Stimulated activated naive CD8-positive, alpha-beta T cell treated with anti-CD3 and anti-CD28 coated beads, Interleukin-15, Interleukin-2, amounts not matched to agents 100 ng/mL and 50 ng/mL, for 24 hours (primary cell): Measurements from ENCODE around the gene PRKAR1B.

Experiments
- H3K27ac Mint-ChIP-seq: one replicate; pipeline ENCODE4 v1.8.0; 2021; ENCODE audit warnings: mild to moderate bottlenecking, mixed read lengths
- H3K27me3 Mint-ChIP-seq: one replicate; pipeline ENCODE4 v1.8.0; 2021; ENCODE audit warnings: mixed read lengths
- H3K36me3 Mint-ChIP-seq: one replicate; pipeline ENCODE4 v1.8.0; 2021; ENCODE audit warnings: low read depth, mixed read lengths
- H3K4me1 Mint-ChIP-seq: one replicate; pipeline ENCODE4 v1.8.0; 2021; ENCODE audit warnings: low read depth, mixed read lengths
- H3K4me3 Mint-ChIP-seq: one replicate; pipeline ENCODE4 v1.8.0; 2021; ENCODE audit warnings: mild to moderate bottlenecking, mixed read lengths
- H3K9me3 Mint-ChIP-seq: one replicate; pipeline ENCODE4 v1.8.0; 2021; ENCODE audit warnings: mixed read lengths

PRKAR1B gene

DNA sequence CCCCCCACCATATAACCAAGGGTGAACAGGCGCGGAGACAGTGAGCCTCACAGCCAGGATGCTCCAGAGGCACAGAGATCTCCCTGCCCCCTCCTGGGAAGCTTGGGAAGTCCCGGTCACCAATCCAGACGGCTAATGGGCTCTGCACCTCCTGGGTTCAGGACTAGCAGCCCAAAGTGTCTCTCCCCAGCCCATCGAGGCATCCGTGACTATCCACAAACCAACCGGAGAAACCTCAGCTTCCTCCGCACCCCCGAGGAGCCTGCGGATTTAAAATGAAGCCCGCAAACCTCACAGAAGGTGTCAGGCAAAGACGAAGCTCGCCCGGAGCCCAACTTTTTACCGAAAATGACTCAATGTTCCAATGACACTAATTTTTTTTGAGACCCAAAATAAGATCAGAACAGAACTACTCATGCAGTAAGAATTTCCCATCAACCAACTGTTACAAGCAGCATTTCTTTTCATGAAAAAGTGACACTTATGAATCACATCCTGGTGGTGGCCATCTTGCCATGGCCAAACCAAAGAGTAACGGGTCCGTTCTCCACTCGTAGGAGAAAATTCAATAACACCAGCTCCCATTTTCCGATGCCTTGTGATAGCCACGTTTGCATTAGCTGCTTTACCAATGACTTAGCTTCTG, 213.4 kb downstream of the PRKAR1B start:
- Mint-ChIP-seq H3K4me1 (peaks cover 29% of the 10 kb centered on the region), H3K27me3 (peaks cover 17% of the 10 kb centered on the region), H3K4me3 (peak overlapping the region; percentile 49), H3K27ac (peak overlapping the region; percentile 26), H3K9me3 (no peaks in the 10 kb centered on the region), H3K36me3 (peaks cover 10% of the 10 kb centered on the region)

DNA sequence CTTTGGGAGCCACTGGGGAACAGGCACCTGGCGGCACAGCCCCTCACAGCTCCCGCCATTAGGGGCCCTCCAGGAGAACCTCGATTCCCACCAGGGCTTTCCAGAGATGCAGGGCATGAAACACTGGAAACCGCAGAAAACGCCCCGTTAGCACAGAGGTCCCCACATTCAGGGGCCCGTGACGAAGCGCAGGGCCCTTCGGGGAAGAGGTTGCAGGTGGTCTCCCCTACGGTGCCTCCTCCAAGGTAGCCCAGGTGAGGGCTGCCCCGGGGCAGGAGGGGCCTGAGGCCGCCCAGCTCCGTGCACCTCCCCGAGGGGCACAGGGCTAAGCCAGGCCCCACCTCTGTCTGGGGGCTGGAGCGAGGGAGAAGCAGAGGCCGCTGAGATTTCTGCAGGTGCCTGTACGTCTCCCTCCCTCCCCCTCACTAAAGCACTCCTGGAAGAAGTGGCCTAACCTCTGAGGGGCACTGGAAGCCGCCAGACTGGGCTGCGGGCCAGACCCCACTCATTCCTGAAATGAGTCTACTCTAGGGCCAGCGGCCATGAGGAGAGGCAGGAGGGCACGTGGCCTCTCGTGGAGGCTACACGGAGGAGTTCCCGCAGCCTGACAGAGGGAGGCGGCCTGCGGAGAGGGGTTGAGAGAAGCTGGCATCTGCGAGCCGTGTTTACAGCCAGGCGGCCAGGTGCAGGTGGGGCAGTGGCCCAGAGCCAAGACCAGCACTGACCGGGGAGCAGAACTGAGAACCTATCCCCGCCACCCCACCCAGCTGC, 214.4 kb downstream of the PRKAR1B start:
- peaks cover 26% of the 10 kb centered on the region for H3K4me1 Mint-ChIP-seq
- H3K4me3 Mint-ChIP-seq = no peak overlapping the region
- no peak overlapping the region for H3K27ac Mint-ChIP-seq
- peaks cover 10% of the 10 kb centered on the region for H3K36me3 Mint-ChIP-seq
- peaks cover 17% of the 10 kb centered on the region for H3K27me3 Mint-ChIP-seq
- no peaks in the 10 kb centered on the region for H3K9me3 Mint-ChIP-seq

DNA sequence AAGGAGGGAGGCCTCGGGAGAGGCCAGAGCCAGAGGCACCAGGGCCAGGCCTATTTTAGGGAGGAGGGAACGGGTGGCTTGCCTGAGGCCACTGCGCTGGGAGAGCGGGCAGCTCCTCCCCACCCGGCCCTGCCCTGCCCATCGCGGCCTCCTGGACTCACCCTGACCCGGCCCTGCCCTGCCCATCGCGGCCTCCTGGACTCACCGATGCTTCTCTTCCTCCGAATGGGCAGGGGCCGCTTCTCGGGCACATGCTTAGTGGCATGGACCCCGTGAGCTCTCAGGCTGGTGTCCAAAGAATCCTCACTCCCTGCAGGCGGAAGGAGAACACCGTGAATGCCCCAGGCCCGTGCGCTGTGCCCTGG, 215.0 kb downstream of the PRKAR1B start:
- Mint-ChIP-seq H3K9me3 (no peaks in the 10 kb centered on the region), H3K27ac (no peak overlapping the region), H3K4me1 (peaks cover 25% of the 10 kb centered on the region), H3K27me3 (peaks cover 17% of the 10 kb centered on the region), H3K36me3 (peaks cover 10% of the 10 kb centered on the region), H3K4me3 (no peak overlapping the region)

DNA sequence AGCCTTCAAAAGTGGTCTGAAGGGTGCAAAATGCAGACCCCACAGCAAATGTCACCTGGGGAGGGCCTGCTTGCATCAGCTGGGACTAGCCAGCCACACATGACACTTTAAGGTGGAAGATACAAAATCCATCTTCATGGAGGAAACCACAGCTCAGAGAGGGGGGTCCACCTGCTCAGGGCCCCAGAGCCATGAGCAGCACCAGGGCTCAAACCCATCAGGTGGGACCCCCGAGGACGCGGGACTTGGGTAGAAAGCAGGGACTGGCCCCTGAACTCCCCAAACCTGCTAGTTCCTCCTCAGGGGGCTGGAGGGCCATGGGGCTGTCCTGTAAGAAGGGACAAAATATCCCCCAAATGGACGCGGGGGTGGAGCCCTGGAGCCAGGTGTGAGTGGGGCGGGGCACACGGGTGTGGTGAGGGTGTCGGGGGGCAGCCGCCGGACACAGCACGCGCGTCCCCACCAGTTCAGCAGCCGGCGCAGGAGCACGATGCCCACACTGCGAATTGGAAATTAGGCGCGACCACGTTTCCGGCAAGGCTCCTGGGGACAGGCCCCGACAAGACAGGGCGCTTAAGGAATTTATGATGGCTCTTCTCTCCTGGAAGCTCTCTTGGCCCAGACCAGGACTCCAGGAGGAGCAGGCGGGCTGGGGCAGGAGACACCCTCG, 215.5 kb downstream of the PRKAR1B start:
- H3K9me3 Mint-ChIP-seq = no peaks in the 10 kb centered on the region
- peaks cover 17% of the 10 kb centered on the region for H3K27me3 Mint-ChIP-seq
- H3K4me3 Mint-ChIP-seq = no peak overlapping the region
- no peak overlapping the region for H3K27ac Mint-ChIP-seq
- peaks cover 25% of the 10 kb centered on the region for H3K4me1 Mint-ChIP-seq
- H3K36me3 Mint-ChIP-seq = peaks cover 10% of the 10 kb centered on the region

DNA sequence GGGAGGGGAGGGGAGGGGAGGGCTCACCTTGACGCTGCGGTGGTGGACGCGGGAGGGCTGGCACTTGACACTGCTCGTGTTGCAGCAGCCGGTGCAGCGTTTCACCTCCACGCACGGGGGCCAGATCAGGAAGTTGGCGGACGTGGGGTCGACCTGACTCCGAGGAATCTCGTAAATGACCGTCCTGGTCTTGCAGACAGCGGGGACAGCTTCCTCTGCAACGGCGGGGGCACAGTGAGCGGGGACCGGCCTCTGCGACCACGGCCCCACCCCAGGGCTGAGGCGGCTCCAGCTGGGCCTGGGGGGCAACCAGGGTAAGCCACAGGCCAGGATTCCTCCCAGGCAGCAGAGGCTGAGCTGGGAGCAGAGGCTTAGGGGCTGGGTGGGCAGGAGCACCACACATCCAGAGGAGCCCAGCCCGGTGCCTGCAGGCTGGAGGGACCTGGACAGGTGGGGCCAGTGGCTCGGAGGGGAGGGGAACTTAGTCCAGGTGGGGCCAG, 216.2 kb downstream of the PRKAR1B start:
- no peaks in the 10 kb centered on the region for H3K9me3 Mint-ChIP-seq
- no peak overlapping the region for H3K27ac Mint-ChIP-seq
- H3K4me3 Mint-ChIP-seq = no peak overlapping the region
- peaks cover 11% of the 10 kb centered on the region for H3K27me3 Mint-ChIP-seq
- H3K4me1 Mint-ChIP-seq = peaks cover 19% of the 10 kb centered on the region
- peaks cover 6% of the 10 kb centered on the region for H3K36me3 Mint-ChIP-seq

DNA sequence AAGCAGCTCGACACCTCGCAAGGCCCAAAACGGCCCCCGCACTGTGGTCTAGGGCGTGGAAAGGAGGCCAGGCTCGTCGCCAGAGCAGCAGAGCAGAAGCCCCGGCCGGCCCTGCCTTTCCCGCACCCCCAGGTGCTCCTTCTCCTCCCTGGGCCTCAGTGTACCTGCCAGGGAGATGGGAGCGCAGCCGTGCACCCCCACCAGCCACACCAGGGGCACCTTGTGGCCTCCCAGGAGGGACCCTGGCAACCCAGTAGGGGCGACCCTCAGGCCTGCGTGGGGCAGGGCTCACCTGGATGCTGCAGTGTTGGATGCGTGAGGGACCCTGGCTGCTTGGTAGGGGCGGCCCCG, 217.0 kb downstream of the PRKAR1B start:
- H3K9me3 Mint-ChIP-seq = no peaks in the 10 kb centered on the region
- H3K27ac Mint-ChIP-seq = no peak overlapping the region
- no peak overlapping the region for H3K4me3 Mint-ChIP-seq
- peaks cover 12% of the 10 kb centered on the region for H3K36me3 Mint-ChIP-seq
- H3K4me1 Mint-ChIP-seq = peaks cover 13% of the 10 kb centered on the region
- peaks cover 6% of the 10 kb centered on the region for H3K27me3 Mint-ChIP-seq

DNA sequence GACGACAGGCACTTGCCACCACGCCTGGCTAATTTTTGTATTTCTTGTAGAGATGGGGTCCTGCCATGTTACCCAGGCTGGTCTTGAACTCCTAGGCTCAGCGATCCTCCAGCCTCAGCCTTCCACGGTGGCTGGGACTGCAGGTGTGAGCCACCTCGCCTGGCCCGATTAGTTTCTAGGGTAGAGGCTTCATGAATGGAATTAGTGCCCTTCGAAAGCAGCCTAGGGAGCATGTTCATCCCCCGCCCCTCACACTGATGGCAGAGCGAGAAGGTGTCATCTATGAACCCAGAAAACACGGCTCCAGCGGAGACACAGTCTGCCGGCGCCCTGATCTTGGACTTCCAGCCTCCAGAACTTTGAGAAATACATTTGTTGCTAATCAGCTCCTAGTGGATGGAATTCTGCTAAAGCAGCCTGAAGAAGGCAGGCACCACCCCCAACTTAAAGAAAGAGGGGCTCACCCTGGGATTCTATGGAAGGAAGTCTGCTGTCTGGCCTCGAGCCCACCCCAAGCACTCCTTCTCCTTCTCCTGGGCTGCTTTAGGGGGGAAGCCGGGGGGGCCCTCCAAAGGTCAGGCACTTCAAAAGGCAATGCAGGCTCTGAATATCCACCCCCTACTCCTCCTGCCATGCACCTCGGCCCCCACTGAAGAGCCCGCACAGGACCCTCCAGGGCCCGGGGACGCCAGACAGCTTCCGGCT, 217.5 kb downstream of the PRKAR1B start:
- Mint-ChIP-seq H3K4me3 (no peak overlapping the region), H3K27ac (no peak overlapping the region), H3K27me3 (peaks cover 5% of the 10 kb centered on the region), H3K36me3 (peaks cover 14% of the 10 kb centered on the region), H3K9me3 (no peaks in the 10 kb centered on the region), H3K4me1 (peaks cover 8% of the 10 kb centered on the region)

DNA sequence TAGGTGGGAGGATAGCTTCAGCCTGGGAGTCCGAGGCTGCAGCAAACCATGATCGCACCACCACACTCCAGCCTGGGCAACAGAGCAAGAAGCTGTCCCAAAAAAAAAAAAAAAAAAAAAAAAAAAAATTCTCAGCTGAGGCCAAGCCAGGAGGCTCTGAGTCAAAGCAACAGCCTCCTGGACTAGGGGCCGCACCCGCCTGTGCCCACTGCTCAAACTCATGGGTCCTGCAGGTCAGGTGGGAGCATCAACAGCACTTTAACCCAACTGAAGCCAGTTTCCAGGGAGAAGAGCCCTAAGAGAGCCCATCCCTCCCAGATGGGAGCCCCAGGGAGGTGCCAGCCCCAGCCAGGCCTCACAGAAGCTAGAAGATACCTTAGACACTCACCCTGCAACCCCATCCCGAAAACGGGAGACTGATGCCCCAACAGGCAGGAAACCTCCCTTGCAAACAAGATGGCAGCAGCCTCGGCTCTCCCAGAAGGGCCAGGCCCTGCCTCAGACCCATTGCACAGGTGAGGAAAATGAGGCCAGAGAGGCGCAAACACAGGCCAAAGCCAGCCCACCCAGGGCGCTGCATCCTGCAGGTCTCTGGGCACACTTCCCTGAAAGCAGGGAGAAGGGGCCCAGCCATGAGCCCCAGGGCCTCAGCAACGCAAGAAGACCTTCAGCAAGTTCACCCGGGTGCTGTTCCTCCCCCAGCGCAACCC, 218.5 kb downstream of the PRKAR1B start:
- Mint-ChIP-seq H3K4me1 (peaks cover 2% of the 10 kb centered on the region), H3K36me3 (peaks cover 9% of the 10 kb centered on the region), H3K4me3 (no peak overlapping the region), H3K27ac (no peak overlapping the region), H3K9me3 (no peaks in the 10 kb centered on the region), H3K27me3 (no peaks in the 10 kb centered on the region)

DNA sequence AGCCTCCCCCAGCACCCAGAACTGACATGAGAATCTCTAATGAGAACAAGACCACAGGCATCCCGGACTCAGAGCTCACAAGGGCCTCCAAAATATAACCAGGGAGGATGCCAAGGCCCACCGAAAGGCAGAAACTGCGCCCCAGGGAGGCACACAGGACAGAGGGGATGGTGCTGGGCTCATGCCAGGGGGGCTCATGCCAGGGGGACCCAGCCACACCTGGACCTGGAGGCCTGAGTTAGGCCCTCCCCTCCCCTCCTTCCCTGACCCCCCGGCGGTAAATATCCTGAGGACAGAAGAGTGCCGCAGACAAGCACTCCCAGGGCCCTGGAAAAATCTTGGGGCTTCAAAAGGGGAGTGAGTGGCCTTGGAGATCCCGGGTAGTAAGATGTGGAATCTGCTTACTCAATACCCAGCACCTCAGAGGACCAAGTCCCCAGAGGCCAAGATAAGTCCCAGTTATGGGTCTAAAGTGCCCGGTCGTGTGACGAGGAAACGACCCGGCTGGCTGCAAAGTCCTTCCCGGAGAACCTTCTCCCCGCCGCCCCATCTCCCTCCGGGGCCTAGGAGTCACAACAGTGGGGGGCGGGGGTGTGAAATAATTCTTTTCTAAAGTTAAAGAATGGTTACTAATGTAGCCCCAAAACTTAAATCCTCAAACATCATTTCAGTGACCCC, 219.3 kb downstream of the PRKAR1B start:
- no peak overlapping the region for H3K4me3 Mint-ChIP-seq
- H3K9me3 Mint-ChIP-seq = no peaks in the 10 kb centered on the region
- H3K36me3 Mint-ChIP-seq = peaks cover 8% of the 10 kb centered on the region
- no peak overlapping the region for H3K27ac Mint-ChIP-seq
- no peaks in the 10 kb centered on the region for H3K27me3 Mint-ChIP-seq
- no peaks in the 10 kb centered on the region for H3K4me1 Mint-ChIP-seq

DNA sequence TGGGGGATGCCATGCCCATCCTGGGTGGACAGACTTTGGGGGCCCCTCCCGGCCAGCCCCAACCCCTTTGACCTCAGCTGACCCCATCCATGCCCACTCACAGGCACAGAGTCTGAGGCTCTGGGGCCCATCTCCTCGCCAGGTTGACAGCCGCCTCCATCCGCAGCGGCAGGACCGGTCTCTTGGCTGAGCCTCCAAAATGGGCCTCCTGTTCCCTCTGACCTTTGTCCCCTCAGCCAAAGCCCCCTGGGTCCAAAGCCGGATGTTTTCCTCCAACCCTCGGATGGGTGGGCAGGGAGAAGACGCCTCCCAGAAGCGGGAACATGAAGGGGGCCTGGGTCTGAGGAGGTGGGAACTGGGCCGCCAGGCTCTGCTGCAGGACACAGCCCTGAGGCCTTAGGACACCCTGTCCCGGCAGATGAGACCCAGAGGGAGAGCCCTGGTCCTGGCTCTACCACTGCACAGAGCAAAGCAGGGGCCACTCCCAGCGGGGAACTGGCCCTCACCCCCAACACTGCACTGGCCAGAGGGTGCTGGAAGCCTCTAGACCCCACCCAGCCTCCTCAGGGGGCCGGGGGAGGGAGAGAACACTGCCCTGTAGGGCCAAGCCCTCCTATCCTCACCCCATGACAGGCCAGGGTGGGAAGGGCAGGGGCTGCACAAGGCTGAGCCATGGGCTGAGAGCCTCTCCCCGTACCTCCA, 220.0 kb downstream of the PRKAR1B start:
- Mint-ChIP-seq H3K4me3 (no peak overlapping the region), H3K4me1 (no peaks in the 10 kb centered on the region), H3K9me3 (no peaks in the 10 kb centered on the region), H3K27ac (no peak overlapping the region), H3K36me3 (peaks cover 8% of the 10 kb centered on the region), H3K27me3 (no peaks in the 10 kb centered on the region)

DNA sequence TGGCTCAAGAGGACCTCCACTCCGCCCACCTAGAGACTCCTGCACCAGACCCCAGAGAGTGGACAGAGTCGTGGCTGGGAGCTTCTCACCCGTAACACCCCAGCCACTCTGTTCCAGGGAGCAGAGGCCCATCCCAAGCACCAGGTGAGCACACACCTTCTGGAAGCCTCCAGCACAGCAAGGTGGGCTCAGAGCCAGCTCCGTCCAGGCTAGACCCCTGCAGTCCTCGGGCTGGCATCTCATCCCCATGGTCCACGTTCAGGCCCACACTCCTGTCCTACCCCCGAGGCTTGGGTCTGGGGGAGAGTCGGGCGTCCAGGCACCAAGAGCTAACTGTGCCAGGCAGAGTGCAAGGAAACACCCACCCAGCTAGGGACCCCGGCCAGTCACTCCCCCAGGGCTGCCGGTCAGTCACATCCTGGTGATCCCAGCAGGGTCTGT, 220.7 kb downstream of the PRKAR1B start:
- H3K27ac Mint-ChIP-seq = no peak overlapping the region
- H3K9me3 Mint-ChIP-seq = no peaks in the 10 kb centered on the region
- H3K27me3 Mint-ChIP-seq = no peaks in the 10 kb centered on the region
- no peak overlapping the region for H3K4me3 Mint-ChIP-seq
- H3K36me3 Mint-ChIP-seq = peaks cover 8% of the 10 kb centered on the region
- H3K4me1 Mint-ChIP-seq = no peaks in the 10 kb centered on the region

DNA sequence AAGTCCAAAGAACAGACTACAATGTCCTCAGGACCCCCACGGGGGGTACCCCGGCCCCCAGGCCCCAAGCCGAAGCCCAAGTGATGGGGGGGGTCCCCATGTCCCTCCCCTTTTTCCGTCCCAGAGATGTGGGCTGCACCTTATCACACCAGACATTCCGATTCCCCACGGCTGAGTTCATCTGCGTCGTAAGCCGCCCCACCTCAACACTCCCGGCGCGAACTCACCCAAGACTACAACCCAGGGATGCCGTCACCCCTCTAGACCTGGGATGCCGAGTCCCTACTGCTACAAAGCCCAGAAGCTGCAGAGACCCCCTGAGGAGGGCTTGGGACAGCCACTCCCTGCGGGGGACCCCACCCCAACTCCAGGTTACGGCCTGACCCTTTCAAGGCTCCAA, 221.9 kb downstream of the PRKAR1B start:
- Mint-ChIP-seq H3K27me3 (no peaks in the 10 kb centered on the region), H3K4me3 (no peak overlapping the region), H3K27ac (no peak overlapping the region), H3K36me3 (peaks cover 17% of the 10 kb centered on the region), H3K9me3 (no peaks in the 10 kb centered on the region), H3K4me1 (no peaks in the 10 kb centered on the region)

DNA sequence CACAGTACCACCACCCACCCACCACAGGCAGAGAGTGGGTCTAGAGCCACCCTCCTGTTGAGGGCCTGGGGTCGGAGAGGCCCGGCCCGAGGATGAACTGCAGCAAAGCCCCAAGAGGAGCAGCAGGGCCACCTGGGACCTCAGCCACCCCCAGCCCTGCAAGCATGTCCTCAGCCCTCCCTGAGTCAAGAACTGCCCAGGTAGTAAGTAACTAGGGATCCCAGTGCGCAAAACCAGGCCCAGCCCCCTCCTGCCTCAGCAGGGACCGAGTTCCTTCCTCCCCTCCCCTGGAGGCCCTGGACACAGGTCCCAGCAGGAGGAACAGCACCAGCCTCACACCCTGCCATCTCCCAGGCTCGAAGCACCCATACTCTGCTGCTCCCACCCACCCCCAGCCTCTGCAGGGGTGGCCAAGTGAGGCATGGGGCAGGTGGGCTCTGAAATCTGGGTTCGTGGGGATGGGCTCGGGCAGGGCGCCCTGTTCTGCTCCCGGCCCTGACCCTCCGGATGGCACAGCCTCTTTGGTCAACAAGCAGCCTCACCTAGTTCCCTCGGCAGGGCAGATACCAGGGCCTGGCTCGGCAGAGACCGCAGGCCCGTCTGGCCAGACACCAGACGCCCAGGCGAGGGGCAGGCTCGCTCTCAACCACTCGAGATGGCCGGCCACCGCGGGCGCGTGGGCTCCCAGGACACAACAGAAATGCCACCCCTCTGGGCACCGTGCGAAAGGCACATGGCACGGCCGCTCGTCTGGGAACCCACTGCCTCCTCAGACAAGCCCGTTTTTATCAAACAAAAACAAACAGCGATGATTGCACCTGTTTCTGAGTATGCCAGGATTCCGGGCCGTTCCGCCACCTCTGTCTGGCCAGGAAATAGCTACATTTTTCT, 222.6 kb downstream of the PRKAR1B start:
- Mint-ChIP-seq H3K36me3 (peaks cover 22% of the 10 kb centered on the region), H3K4me1 (no peaks in the 10 kb centered on the region), H3K4me3 (no peak overlapping the region), H3K9me3 (no peaks in the 10 kb centered on the region), H3K27me3 (no peaks in the 10 kb centered on the region), H3K27ac (no peak overlapping the region)
